Type B pancreatic cell (in vitro differentiated cells): ENCODE results near the gene TSEN54. TPM values are rescaled to one million over a fixed set of nuclear protein-coding genes. Genes with fewer than 3 reads are reported as not detected.

Experiments
- DNase-seq: peaks from one replicate; pipeline ENCODE4 v3.0.0; 2021; ENCODE audit warnings: mixed read lengths; ENCODE audit not compliant: unreplicated experiment; ENCODE audit errors: extremely low spot score
- H3K27ac Mint-ChIP-seq: 2 replicates; pipeline ENCODE4 v1.8.0; 2021; ENCODE audit warnings: mild to moderate bottlenecking, mixed read lengths
- H3K27me3 Mint-ChIP-seq: 2 replicates; pipeline ENCODE4 v1.8.0; 2021; ENCODE audit warnings: mixed read lengths
- H3K36me3 Mint-ChIP-seq: 2 replicates; pipeline ENCODE4 v1.8.0; 2021; ENCODE audit warnings: mixed read lengths
- H3K4me1 Mint-ChIP-seq: one replicate; pipeline ENCODE4 v1.8.0; 2021; ENCODE audit warnings: mixed read lengths; ENCODE audit not compliant: unreplicated experiment
- H3K4me3 Mint-ChIP-seq: 2 replicates; pipeline ENCODE4 v1.8.0; 2021; ENCODE audit warnings: mild to moderate bottlenecking, mixed read lengths
- H3K9me3 Mint-ChIP-seq: 2 replicates; pipeline ENCODE4 v1.8.0; 2021; ENCODE audit warnings: mixed read lengths
- total RNA-seq: library from RNA; stranded (reverse); gene quantifications from 2 replicates; pipeline ENCODE4 v1.2.1, GENCODE V29; 2021; ENCODE audit warnings: low replicate concordance
- TF ChIP-seq, protein P1 (sequence below): fragments of 200-600 bp; sonication (generic); conservative IDR thresholded peaks from 2 replicates; pipeline ENCODE4 v1.5.0; 2021; ENCODE audit warnings: antibody characterized with exemption, mild to moderate bottlenecking

The TSEN54 gene
- total RNA-seq, 1 donor from 2014 or later, result 41.0 TPM

- peak overlapping the region; percentile 70 for H3K27ac Mint-ChIP-seq
- H3K4me1 Mint-ChIP-seq, result peaks cover 13% of the 10 kb centered on the region
- TF ChIP-seq, protein P1, sequence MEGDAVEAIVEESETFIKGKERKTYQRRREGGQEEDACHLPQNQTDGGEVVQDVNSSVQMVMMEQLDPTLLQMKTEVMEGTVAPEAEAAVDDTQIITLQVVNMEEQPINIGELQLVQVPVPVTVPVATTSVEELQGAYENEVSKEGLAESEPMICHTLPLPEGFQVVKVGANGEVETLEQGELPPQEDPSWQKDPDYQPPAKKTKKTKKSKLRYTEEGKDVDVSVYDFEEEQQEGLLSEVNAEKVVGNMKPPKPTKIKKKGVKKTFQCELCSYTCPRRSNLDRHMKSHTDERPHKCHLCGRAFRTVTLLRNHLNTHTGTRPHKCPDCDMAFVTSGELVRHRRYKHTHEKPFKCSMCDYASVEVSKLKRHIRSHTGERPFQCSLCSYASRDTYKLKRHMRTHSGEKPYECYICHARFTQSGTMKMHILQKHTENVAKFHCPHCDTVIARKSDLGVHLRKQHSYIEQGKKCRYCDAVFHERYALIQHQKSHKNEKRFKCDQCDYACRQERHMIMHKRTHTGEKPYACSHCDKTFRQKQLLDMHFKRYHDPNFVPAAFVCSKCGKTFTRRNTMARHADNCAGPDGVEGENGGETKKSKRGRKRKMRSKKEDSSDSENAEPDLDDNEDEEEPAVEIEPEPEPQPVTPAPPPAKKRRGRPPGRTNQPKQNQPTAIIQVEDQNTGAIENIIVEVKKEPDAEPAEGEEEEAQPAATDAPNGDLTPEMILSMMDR, result no peak
- peaks cover 6% of the 10 kb centered on the region for H3K36me3 Mint-ChIP-seq
- DNase-seq, result no peak
- H3K9me3 Mint-ChIP-seq, result no peaks in the 10 kb centered on the region
- no peak overlapping the region for H3K4me3 Mint-ChIP-seq
- no peaks in the 10 kb centered on the region for H3K27me3 Mint-ChIP-seq
Measured at GRCh38 chr17:75566834-75567233, 50.5 kb downstream of the TSEN54 start.

- no peak overlapping the region for H3K4me3 Mint-ChIP-seq
- H3K36me3 Mint-ChIP-seq, result peaks cover 6% of the 10 kb centered on the region
- H3K4me1 Mint-ChIP-seq, result peaks cover 13% of the 10 kb centered on the region
- H3K9me3 Mint-ChIP-seq, result no peaks in the 10 kb centered on the region
- TF ChIP-seq, protein P1, result no peak
- no peaks in the 10 kb centered on the region for H3K27me3 Mint-ChIP-seq
- H3K27ac Mint-ChIP-seq, result no peak overlapping the region
- DNase-seq, result no peak
Measured at GRCh38 chr17:75568412-75569255, 52.3 kb downstream of the TSEN54 start.

DNA sequence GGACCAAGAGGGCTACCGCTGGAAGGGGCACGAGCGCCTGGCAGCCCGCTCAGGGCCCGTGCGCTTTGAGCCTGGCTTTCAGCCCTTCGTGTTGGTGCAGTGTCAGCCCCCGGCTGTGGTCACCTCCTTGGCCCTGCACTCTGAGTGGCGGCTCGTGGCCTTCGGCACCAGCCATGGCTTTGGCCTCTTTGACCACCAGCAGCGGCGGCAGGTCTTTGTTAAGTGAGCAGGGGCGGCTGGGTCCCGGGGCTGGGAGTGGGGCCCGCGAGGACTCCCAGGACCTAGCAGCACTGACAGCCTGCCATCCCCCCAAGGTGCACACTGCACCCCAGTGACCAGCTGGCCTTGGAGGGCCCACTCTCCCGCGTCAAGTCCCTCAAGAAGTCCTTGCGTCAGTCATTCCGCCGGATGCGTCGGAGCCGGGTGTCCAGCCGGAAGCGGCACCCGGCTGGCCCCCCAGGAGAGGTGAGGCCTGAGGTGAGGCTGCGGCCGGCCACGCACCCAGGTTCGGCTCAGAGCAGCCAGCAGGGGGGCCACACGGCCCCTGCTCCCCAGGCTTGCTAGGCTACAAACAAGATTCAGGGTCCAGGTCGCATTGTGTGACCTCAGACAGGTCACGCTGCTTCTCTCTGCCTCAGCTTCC is 53.8 kb downstream of the TSEN54 start:
- TF ChIP-seq, protein P1, result no peak
- Mint-ChIP-seq H3K27ac (no peak overlapping the region), H3K27me3 (no peaks in the 10 kb centered on the region), H3K36me3 (peaks cover 6% of the 10 kb centered on the region), H3K9me3 (no peaks in the 10 kb centered on the region), H3K4me1 (peaks cover 13% of the 10 kb centered on the region), H3K4me3 (no peak overlapping the region)
- no peak for DNase-seq

GRCh38 chr17:75570772-75571171 is 54.4 kb downstream of the TSEN54 start:
- Mint-ChIP-seq H3K27ac (no peak overlapping the region), H3K36me3 (peaks cover 6% of the 10 kb centered on the region), H3K9me3 (no peaks in the 10 kb centered on the region), H3K4me1 (peaks cover 12% of the 10 kb centered on the region), H3K4me3 (no peak overlapping the region), H3K27me3 (no peaks in the 10 kb centered on the region)
- TF ChIP-seq, protein P1, result no peak
- DNase-seq, result no peak

GRCh38 chr17:75571197-75571884 is 55.0 kb downstream of the TSEN54 start:
- TF ChIP-seq, protein P1, result no peak
- H3K27ac Mint-ChIP-seq, result no peak overlapping the region
- H3K4me1 Mint-ChIP-seq, result peaks cover 6% of the 10 kb centered on the region
- no peak overlapping the region for H3K4me3 Mint-ChIP-seq
- H3K9me3 Mint-ChIP-seq, result no peaks in the 10 kb centered on the region
- no peak for DNase-seq
- no peaks in the 10 kb centered on the region for H3K27me3 Mint-ChIP-seq
- H3K36me3 Mint-ChIP-seq, result peaks cover 6% of the 10 kb centered on the region
